ENCODE data around the gene BABAM1. TPM values are rescaled to one million over a fixed set of nuclear protein-coding genes. Genes with fewer than 3 reads are reported as not detected.
"Not testable (repeated sequence)": the region's sequence is repeated elsewhere in the genome, so short reads cannot be mapped to it uniquely, and the experiment has no call there.

Gene BABAM1
- total RNA-seq, 6 donors from 2014 or later: 45.1 to 95.3 (median 82.3) TPM

- DNase-seq (no peak), ATAC-seq (ENCODE audit: low FRiP score in 2 of 2) (no peak)
- H3K4me1 ChIP-seq: peaks cover 6 to 32% (median 18%) of the 10 kb centered on the region in 4 donors
- H3K9me3 ChIP-seq: no peaks in the 10 kb centered on the region
- H3K27me3 ChIP-seq: no peaks in the 10 kb centered on the region
- H3K36me3 ChIP-seq: peaks cover 0 to 23% (median 17%) of the 10 kb centered on the region in 4 donors
- no peak overlapping the region for H3K4me3 ChIP-seq
- WGBS, 2 donors: 89 to 95% methylated on average over 7 of the region's 7 CpGs
- peak overlapping the region in 1 of 4 donors; percentile 86 for H3K27ac ChIP-seq
- TF ChIP-seq CTCF (IDR thresholded peaks at IDR 0.05): no peak
- no peak for TF ChIP-seq POLR2AphosphoS5 (IDR thresholded peaks at IDR 0.05)
Measured at GRCh38 chr19:17266026-17266425, 1.2 kb upstream of the BABAM1 start.

- no peak for ATAC-seq (ENCODE audit: low FRiP score in 2 of 2)
- WGBS, 2 donors: 58 to 78% methylated on average over 12 of the region's 12 CpGs
Measured at GRCh38 chr19:17266589-17266974, 661 bp upstream of the BABAM1 start.

GRCh38 chr19:17268754-17269153 lies 1.5 kb downstream of the BABAM1 start:
- Histone ChIP-seq H3K9me3 (no peaks in the 10 kb centered on the region), H3K27me3 (no peaks in the 10 kb centered on the region), H3K4me3 (no peak overlapping the region), H3K36me3 (peaks cover 6 to 49% (median 38%) of the 10 kb centered on the region in 4 donors), H3K4me1 (peaks cover 6 to 30% (median 16%) of the 10 kb centered on the region in 4 donors), H3K27ac (no peak overlapping the region)
- DNase-seq: no peak
- ATAC-seq (ENCODE audit: low FRiP score in 2 of 2): no peak
- TF ChIP-seq POLR2AphosphoS5 (IDR thresholded peaks at IDR 0.05) (no peak), CTCF (IDR thresholded peaks at IDR 0.05) (no peak), POLR2A (IDR thresholded peaks at IDR 0.05) (no peak), EP300 (IDR thresholded peaks at IDR 0.05) (no peak)
- WGBS, 2 donors: 94 to 98% methylated on average over 6 to 13 of the region's 13 CpGs

More at GRCh38 chr19:17266589-17266974, 661 bp upstream of the BABAM1 start:
- TF ChIP-seq POLR2AphosphoS5 (IDR thresholded peaks at IDR 0.05) (no peak), POLR2A (IDR thresholded peaks at IDR 0.05) (no peak), EP300 (IDR thresholded peaks at IDR 0.05) (no peak), CTCF (IDR thresholded peaks at IDR 0.05) (no peak)
- peak overlapping the region in 1 of 4 donors; percentile 61 for H3K4me3 ChIP-seq
- H3K9me3 ChIP-seq: no peaks in the 10 kb centered on the region
- no peak for DNase-seq
- peaks cover 6 to 30% (median 17%) of the 10 kb centered on the region in 4 donors for H3K4me1 ChIP-seq
- peak overlapping the region in 2 of 4 donors; percentile 48 to 86 for H3K27ac ChIP-seq
- no peaks in the 10 kb centered on the region for H3K27me3 ChIP-seq
- H3K36me3 ChIP-seq: peaks cover 5 to 28% (median 22%) of the 10 kb centered on the region in 4 donors

GRCh38 chr19:17274892-17275291 lies 7.6 kb downstream of the BABAM1 start:
- H3K9me3 ChIP-seq; H3K4me3 ChIP-seq; H3K27me3 ChIP-seq; DNase-seq; H3K4me1 ChIP-seq; ATAC-seq (ENCODE audit: low FRiP score in 2 of 2); H3K27ac ChIP-seq: not testable (repeated sequence)
- peaks cover 16 to 91% (median 72%) of the 10 kb centered on the region in 4 donors for H3K36me3 ChIP-seq
- WGBS, 2 donors: 98 to 100% methylated on average over 3 of the region's 3 CpGs

GRCh38 chr19:17275441-17276175 lies 8.4 kb downstream of the BABAM1 start:
- no peak for TF ChIP-seq POLR2A (IDR thresholded peaks at IDR 0.05)
- TF ChIP-seq POLR2AphosphoS5 (IDR thresholded peaks at IDR 0.05): no peak
- TF ChIP-seq EP300 (IDR thresholded peaks at IDR 0.05): no peak
- TF ChIP-seq CTCF (IDR thresholded peaks at IDR 0.05): no peak
- no peaks in the 10 kb centered on the region for H3K4me1 ChIP-seq
- H3K4me3 ChIP-seq: no peak overlapping the region
- peaks cover 16 to 84% (median 67%) of the 10 kb centered on the region in 4 donors for H3K36me3 ChIP-seq
- WGBS, 2 donors: 96 to 98% methylated on average over 17 of the region's 19 CpGs
- ATAC-seq (ENCODE audit: low FRiP score in 2 of 2): no peak
- H3K27me3 ChIP-seq: no peaks in the 10 kb centered on the region
- no peaks in the 10 kb centered on the region for H3K9me3 ChIP-seq
- no peak overlapping the region for H3K27ac ChIP-seq
- no peak for DNase-seq

All from upper lobe of left lung (tissue), 6 donors.